OCI-LY3 (cell line): ENCODE results near the gene ODAD2.

Experiments
- CTCF ChIP-seq: fragments of 200-600, 300-600 bp; sonication (generic); IDR thresholded peaks from 2 replicates; pipeline ENCODE4 v1.5.1; 2014; ENCODE audit warnings: antibody characterized with exemption, low read length, low read depth
- EZH2phosphoT487 ChIP-seq: fragments of 200-600 bp; shearing (Covaris generic); IDR thresholded peaks from 2 replicates; pipeline ENCODE4 v1.6.1; 2018; ENCODE audit warnings: antibody characterized with exemption, mixed run types, low read depth

- TF ChIP-seq CTCF (no peak), EZH2phosphoT487 (no peak)
These were observed 154.7 kb downstream of the ODAD2 start for GRCh38 chr10:27844223-27844622.
